ENCODE measurements around the gene ELAC2. TPM values are rescaled to one million over a fixed set of nuclear protein-coding genes. Genes with fewer than 3 reads are reported as not detected.

ELAC2 gene
- total RNA-seq, 2 donors from 2014 or later, result 66.9 to 104 TPM

- H3K36me3 ChIP-seq, result no peaks in the 10 kb centered on the region
- intact Hi-C loops (cut with DNase I), result no loop called here
- no peak for DNase-seq (ENCODE audit: low spot score)
These were observed 34.1 kb upstream of the ELAC2 start for GRCh38 chr17:13051915-13052314.

DNA sequence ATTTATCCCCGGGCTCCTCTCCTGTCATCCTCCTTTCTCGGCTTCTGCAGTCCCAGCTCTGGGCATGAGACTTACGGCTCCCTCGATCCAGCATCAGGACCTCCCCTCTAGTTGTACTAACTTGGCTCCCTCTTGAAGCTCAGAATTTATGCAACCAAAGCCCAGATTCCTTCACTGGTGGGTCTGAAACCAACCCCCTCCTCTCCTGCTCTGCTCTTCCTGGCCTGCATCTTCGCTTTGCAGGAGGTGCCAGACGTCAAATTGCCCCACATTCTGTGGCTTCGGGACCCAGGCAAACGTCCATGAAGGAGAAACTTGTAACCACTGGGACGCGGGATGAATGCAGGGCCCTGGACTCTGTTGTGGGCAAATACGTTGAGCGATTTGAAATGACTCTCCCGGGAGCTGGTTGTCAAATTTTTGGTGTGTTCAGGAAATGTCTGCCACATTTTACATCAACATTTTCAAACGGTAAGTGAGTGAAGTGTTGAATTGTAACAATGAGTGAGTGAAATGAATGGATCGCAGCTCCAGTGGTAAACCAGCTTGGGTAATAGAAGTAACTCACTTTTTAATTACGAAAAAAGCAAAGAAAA, 29.3 kb upstream of the ELAC2 start:
- no peak for DNase-seq (ENCODE audit: low spot score)
- Histone ChIP-seq H3K4me1 (replicated peaks) (no peaks in the 10 kb centered on the region), H3K9me3 (no peaks in the 10 kb centered on the region), H3K36me3 (no peaks in the 10 kb centered on the region), H3K27me3 (replicated peaks; ENCODE audit: insufficient read depth) (no peaks in the 10 kb centered on the region), H3K4me3 (no peak overlapping the region), H3K27ac (no peak overlapping the region)
- intact Hi-C loops (cut with DNase I), result no loop called here
- TF ChIP-seq POLR2AphosphoS5 (IDR thresholded peaks at IDR 0.05) (no peak), POLR2A (IDR thresholded peaks at IDR 0.05) (no peak)
- TF ChIP-seq, protein P1, sequence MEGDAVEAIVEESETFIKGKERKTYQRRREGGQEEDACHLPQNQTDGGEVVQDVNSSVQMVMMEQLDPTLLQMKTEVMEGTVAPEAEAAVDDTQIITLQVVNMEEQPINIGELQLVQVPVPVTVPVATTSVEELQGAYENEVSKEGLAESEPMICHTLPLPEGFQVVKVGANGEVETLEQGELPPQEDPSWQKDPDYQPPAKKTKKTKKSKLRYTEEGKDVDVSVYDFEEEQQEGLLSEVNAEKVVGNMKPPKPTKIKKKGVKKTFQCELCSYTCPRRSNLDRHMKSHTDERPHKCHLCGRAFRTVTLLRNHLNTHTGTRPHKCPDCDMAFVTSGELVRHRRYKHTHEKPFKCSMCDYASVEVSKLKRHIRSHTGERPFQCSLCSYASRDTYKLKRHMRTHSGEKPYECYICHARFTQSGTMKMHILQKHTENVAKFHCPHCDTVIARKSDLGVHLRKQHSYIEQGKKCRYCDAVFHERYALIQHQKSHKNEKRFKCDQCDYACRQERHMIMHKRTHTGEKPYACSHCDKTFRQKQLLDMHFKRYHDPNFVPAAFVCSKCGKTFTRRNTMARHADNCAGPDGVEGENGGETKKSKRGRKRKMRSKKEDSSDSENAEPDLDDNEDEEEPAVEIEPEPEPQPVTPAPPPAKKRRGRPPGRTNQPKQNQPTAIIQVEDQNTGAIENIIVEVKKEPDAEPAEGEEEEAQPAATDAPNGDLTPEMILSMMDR (IDR thresholded peaks at IDR 0.05), result no peak
- WGBS, result 74% methylated on average over 16 of the region's 16 CpGs

More at GRCh38 chr17:13051915-13052314, 34.1 kb upstream of the ELAC2 start:
- Histone ChIP-seq H3K27me3 (replicated peaks; ENCODE audit: insufficient read depth) (no peaks in the 10 kb centered on the region), H3K27ac (no peak overlapping the region), H3K4me1 (replicated peaks) (no peaks in the 10 kb centered on the region), H3K4me3 (no peak overlapping the region), H3K9me3 (no peaks in the 10 kb centered on the region)
- 72% methylated on average over 4 of the region's 4 CpGs for WGBS
- TF ChIP-seq POLR2AphosphoS5 (IDR thresholded peaks at IDR 0.05) (no peak), POLR2A (IDR thresholded peaks at IDR 0.05) (no peak)
- TF ChIP-seq, protein P1 (IDR thresholded peaks at IDR 0.05), result no peak

GRCh38 chr17:13046361-13046760, 28.5 kb upstream of the ELAC2 start:
- no peak for DNase-seq (ENCODE audit: low spot score)
- intact Hi-C loops (cut with DNase I), result no loop called here
- Histone ChIP-seq H3K27me3 (replicated peaks; ENCODE audit: insufficient read depth) (no peaks in the 10 kb centered on the region), H3K4me3 (no peak overlapping the region), H3K9me3 (no peaks in the 10 kb centered on the region), H3K36me3 (no peaks in the 10 kb centered on the region), H3K4me1 (replicated peaks) (no peaks in the 10 kb centered on the region), H3K27ac (no peak overlapping the region)
- WGBS, result 88% methylated on average over 12 of the region's 12 CpGs
- TF ChIP-seq POLR2A (IDR thresholded peaks at IDR 0.05), result no peak

DNA sequence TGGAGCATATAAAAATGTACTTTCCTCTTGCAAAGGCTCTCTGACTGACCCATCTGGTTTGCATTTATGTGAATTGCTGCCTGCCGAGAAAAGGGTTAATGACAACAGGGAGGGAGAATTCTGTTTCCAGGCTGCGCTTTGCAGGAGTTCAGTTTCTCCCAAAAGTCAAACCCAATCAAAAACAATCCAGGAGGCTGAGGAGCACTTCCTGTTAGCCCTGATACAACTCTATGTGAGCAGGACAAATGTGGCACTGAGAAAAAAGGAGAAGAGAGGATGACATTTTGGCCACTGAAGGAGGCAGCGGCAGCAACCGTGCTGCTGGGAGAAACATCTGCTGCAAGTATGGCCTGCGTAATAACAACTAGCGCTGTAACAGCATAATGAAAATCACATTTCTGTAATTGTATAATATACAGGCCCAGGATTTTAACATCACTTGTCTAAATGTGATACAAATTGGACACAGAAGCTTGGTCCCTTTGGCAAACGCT, 26.8 kb upstream of the ELAC2 start:
- 56% methylated on average over 7 of the region's 7 CpGs for WGBS
- no peaks in the 10 kb centered on the region for H3K27me3 ChIP-seq (replicated peaks; ENCODE audit: insufficient read depth)
- intact Hi-C loops (cut with DNase I), result no loop called here
- no peak for DNase-seq (ENCODE audit: low spot score)
- TF ChIP-seq, protein P1 (IDR thresholded peaks at IDR 0.05), result no peak
- H3K4me3 ChIP-seq, result no peak overlapping the region
- H3K36me3 ChIP-seq, result no peaks in the 10 kb centered on the region
- no peaks in the 10 kb centered on the region for H3K4me1 ChIP-seq (replicated peaks)
- H3K27ac ChIP-seq, result no peak overlapping the region
- H3K9me3 ChIP-seq, result no peaks in the 10 kb centered on the region

GRCh38 chr17:13038931-13039665, 21.3 kb upstream of the ELAC2 start:
- WGBS, result 81% methylated on average over 4 of the region's 4 CpGs
- no peak for DNase-seq (ENCODE audit: low spot score)

More at GRCh38 chr17:13038931-13039665, 21.3 kb upstream of the ELAC2 start:
- Histone ChIP-seq H3K36me3 (no peaks in the 10 kb centered on the region), H3K27ac (no peak overlapping the region), H3K4me3 (no peak overlapping the region), H3K27me3 (replicated peaks; ENCODE audit: insufficient read depth) (no peaks in the 10 kb centered on the region), H3K4me1 (replicated peaks) (no peaks in the 10 kb centered on the region), H3K9me3 (no peaks in the 10 kb centered on the region)
- TF ChIP-seq, protein P1 (IDR thresholded peaks at IDR 0.05), result no peak
- TF ChIP-seq POLR2A (IDR thresholded peaks at IDR 0.05) (no peak), POLR2AphosphoS5 (IDR thresholded peaks at IDR 0.05) (no peak)
- intact Hi-C loops (cut with DNase I), result loop anchor here (10.0 kb wide), 1 partner anchor 1886 kb away; no protein-coding TSS in a partner anchor
